ENCODE data around the gene RAB3IL1. TPM values are rescaled to one million over a fixed set of nuclear protein-coding genes. Genes with fewer than 3 reads are reported as not detected.

The RAB3IL1 gene
- total and polyA plus RNA-seq, 9 of the 15 experiments (the other 6 are each of a cell fraction or from before 2014, with no cell fraction given): 0.15 to 42.6 (median 15.5) TPM

DNA sequence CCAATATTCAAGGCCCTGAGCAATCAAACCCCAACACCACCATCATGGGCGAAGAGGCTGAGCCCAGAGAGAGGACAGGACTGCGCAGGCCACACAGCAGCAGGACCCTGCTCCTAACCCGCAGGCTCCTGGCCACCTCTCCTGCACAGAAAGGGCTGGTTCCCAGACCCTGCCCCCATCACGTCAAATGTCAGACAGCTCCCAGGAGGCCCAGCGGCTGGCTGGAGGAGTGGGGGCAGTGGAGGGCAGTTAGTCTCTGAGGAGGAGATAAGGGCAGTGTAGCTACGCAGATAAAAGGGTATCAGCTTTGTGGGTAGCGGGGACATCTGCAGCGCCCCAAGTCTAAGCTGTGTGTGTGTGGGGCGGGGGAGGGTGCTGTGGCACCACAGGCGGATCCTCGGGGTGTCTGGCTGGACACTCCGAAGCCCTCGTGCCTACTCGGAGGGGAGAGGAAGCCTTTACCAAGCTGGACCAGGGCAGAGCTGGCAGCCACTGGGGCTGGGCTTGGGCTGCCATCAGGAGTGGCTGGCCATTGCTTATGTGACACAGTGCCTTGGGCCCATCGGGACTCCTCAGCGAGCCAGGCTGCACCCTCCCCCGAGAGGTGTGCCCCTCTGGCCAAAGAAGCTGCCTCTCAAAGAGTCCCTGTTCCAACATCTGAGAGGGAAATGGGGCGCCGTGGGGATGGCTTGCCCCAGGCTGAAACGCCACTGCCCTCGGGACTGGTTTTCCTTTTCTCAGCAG, 47.5 kb downstream of the RAB3IL1 start (continued):
- TF ChIP-seq, protein P1, sequence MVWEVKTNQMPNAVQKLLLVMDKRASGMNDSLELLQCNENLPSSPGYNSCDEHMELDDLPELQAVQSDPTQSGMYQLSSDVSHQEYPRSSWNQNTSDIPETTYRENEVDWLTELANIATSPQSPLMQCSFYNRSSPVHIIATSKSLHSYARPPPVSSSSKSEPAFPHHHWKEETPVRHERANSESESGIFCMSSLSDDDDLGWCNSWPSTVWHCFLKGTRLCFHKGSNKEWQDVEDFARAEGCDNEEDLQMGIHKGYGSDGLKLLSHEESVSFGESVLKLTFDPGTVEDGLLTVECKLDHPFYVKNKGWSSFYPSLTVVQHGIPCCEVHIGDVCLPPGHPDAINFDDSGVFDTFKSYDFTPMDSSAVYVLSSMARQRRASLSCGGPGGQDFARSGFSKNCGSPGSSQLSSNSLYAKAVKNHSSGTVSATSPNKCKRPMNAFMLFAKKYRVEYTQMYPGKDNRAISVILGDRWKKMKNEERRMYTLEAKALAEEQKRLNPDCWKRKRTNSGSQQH (CRISPR knock-in tag; IDR thresholded peaks at IDR 0.05): 0 out of 2 replicates have a peak, but pooled peaks have one; percentile 53
- TF ChIP-seq LCOR (CRISPR knock-in tag; IDR thresholded peaks at IDR 0.05): peak; percentile 66; the same call in 1 of the 2 replicates
- TF ChIP-seq ZFP1 (CRISPR knock-in tag; IDR thresholded peaks at IDR 0.05): peak; percentile 43; the same call in 1 of the 2 replicates
- TF ChIP-seq TBL1XR1 (IDR thresholded peaks at IDR 0.05; ENCODE audit: low read length in 2 of 2): peak; percentile 88 to 91; a peak in 3 of 4 replicates
- no peak for TF ChIP-seq ATF1 (CRISPR knock-in tag; IDR thresholded peaks at IDR 0.05)
- peak; percentile 74 for TF ChIP-seq ATF1 (tag; IDR thresholded peaks at IDR 0.05)
- no peak for TF ChIP-seq ZNF707 (CRISPR knock-in tag; conservative IDR thresholded peaks at IDR 0.05)
- TF ChIP-seq FOXJ2 (tag; IDR thresholded peaks at IDR 0.05): no peak
- TF ChIP-seq DNMT1 (IDR thresholded peaks at IDR 0.05): no peak
- peak; percentile 70 for TF ChIP-seq POLR2G (IDR thresholded peaks at IDR 0.05; ENCODE audit: low read depth, low read length)
- TF ChIP-seq, protein P2, sequence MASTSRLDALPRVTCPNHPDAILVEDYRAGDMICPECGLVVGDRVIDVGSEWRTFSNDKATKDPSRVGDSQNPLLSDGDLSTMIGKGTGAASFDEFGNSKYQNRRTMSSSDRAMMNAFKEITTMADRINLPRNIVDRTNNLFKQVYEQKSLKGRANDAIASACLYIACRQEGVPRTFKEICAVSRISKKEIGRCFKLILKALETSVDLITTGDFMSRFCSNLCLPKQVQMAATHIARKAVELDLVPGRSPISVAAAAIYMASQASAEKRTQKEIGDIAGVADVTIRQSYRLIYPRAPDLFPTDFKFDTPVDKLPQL (IDR thresholded peaks at IDR 0.05; ENCODE audit: extremely low read depth, insufficient read length): no peak
- TF ChIP-seq, protein P3, sequence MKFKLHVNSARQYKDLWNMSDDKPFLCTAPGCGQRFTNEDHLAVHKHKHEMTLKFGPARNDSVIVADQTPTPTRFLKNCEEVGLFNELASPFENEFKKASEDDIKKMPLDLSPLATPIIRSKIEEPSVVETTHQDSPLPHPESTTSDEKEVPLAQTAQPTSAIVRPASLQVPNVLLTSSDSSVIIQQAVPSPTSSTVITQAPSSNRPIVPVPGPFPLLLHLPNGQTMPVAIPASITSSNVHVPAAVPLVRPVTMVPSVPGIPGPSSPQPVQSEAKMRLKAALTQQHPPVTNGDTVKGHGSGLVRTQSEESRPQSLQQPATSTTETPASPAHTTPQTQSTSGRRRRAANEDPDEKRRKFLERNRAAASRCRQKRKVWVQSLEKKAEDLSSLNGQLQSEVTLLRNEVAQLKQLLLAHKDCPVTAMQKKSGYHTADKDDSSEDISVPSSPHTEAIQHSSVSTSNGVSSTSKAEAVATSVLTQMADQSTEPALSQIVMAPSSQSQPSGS (CRISPR knock-in tag; IDR thresholded peaks at IDR 0.05): no peak
- no peak for TF ChIP-seq ZNF253 (CRISPR knock-in tag; conservative IDR thresholded peaks at IDR 0.05)
- no peak for TF ChIP-seq ZNF146 (CRISPR knock-in tag; IDR thresholded peaks at IDR 0.05; ENCODE audit: unreplicated experiment)
- TF ChIP-seq ARHGAP35 (IDR thresholded peaks at IDR 0.05; ENCODE audit: partially characterized antibody): no peak
- no peak for TF ChIP-seq PTBP1 (IDR thresholded peaks at IDR 0.05; ENCODE audit: low read depth, low read length)
- TF ChIP-seq ZNF384 (IDR thresholded peaks at IDR 0.05; ENCODE audit: low read depth, low read length): no peak
- peak; percentile 21; the same call in 1 of the 2 replicates for TF ChIP-seq GABPB1 (CRISPR knock-in tag; IDR thresholded peaks at IDR 0.05)
- no peak; the same call in 1 of the 2 replicates for TF ChIP-seq ZNF76 (CRISPR knock-in tag; IDR thresholded peaks at IDR 0.05; ENCODE audit: borderline replicate concordance)
- TF ChIP-seq RNF2 (IDR thresholded peaks at IDR 0.05): peak; percentile 90; the same call in 1 of the 2 replicates
- peak; percentile 63; the same call in 1 of the 2 replicates for TF ChIP-seq L3MBTL2 (IDR thresholded peaks at IDR 0.05)
- TF ChIP-seq, protein P4, sequence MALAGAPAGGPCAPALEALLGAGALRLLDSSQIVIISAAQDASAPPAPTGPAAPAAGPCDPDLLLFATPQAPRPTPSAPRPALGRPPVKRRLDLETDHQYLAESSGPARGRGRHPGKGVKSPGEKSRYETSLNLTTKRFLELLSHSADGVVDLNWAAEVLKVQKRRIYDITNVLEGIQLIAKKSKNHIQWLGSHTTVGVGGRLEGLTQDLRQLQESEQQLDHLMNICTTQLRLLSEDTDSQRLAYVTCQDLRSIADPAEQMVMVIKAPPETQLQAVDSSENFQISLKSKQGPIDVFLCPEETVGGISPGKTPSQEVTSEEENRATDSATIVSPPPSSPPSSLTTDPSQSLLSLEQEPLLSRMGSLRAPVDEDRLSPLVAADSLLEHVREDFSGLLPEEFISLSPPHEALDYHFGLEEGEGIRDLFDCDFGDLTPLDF (CRISPR knock-in tag; IDR thresholded peaks at IDR 0.05): no peak
- TF ChIP-seq NR2C1 (IDR thresholded peaks at IDR 0.05): peak; percentile 19; the same call in 1 of the 2 replicates
- TF ChIP-seq NR2C1 (tag; IDR thresholded peaks at IDR 0.05): peak; percentile 80; the same call in 1 of the 2 replicates

All from K562 (cell line).